Loucy (cell line): ENCODE measurements around the gene PARN.

ENCODE experiments used
- H2AFZ ChIP-seq: fragments of 200-600 bp; sonication (generic); 2 replicates; pipeline ENCODE4 v1.6.0; 2016; ENCODE audit warnings: antibody characterized with exemption, mild to moderate bottlenecking, low read length, moderate library complexity
- H3F3A ChIP-seq: fragments of 200-600 bp; 2 replicates; pipeline ENCODE4 v1.6.0; 2016; ENCODE audit warnings: antibody characterized with exemption, low read depth, mild to moderate bottlenecking
- H3K27me3 ChIP-seq: fragments of 200-600 bp; sonication (generic); 2 replicates; pipeline ENCODE4 v1.6.1; 2014; ENCODE audit warnings: low read length, mild to moderate bottlenecking; ENCODE audit not compliant: insufficient read depth, poor library complexity, severe bottlenecking
- H3K36me3 ChIP-seq: fragments of 200-600 bp; sonication (generic); 2 replicates; pipeline ENCODE4 v1.6.1; 2016; ENCODE audit warnings: low read length; ENCODE audit not compliant: insufficient read depth
- H3K4me1 ChIP-seq: fragments of 200-600 bp; sonication (generic); 2 replicates; pipeline ENCODE4 v1.5.1; 2014; ENCODE audit warnings: low read length, mild to moderate bottlenecking; ENCODE audit not compliant: insufficient read depth, poor library complexity, severe bottlenecking
- H3K4me2 ChIP-seq: fragments of 200-600 bp; sonication (generic); 2 replicates; pipeline ENCODE4 v1.6.0; 2014; ENCODE audit warnings: antibody characterized with exemption, low read length, low read depth, mild to moderate bottlenecking; ENCODE audit not compliant: poor library complexity, severe bottlenecking
- H3K4me3 ChIP-seq: fragments of 200-600 bp; sonication (generic); 2 replicates; pipeline ENCODE4 v1.5.1; 2014; ENCODE audit warnings: low read length, mild to moderate bottlenecking, mixed read lengths; ENCODE audit not compliant: poor library complexity, severe bottlenecking
- H3K79me2 ChIP-seq: fragments of 200-600 bp; sonication (generic); 2 replicates; pipeline ENCODE4 v1.6.1; 2014; ENCODE audit warnings: low read length; ENCODE audit not compliant: insufficient read depth
- H3K9ac ChIP-seq: fragments of 200-600 bp; sonication (generic); 2 replicates; pipeline ENCODE4 v1.6.0; 2014; ENCODE audit warnings: mild to moderate bottlenecking, low read depth, low read length, moderate library complexity; ENCODE audit not compliant: poor library complexity, severe bottlenecking
- H3K9me2 ChIP-seq: fragments of 200-600 bp; sonication (generic); replicated peaks from 2 replicates; pipeline ENCODE4 v1.6.1; 2016; ENCODE audit warnings: low read depth, low read length, mixed read lengths
- H3K9me3 ChIP-seq: fragments of 200-600 bp; sonication (generic); 2 replicates; pipeline ENCODE4 v1.6.1; 2014; ENCODE audit warnings: mild to moderate bottlenecking, antibody characterized with exemption, low read length, low read depth; ENCODE audit not compliant: insufficient read depth
- H4K20me1 ChIP-seq: fragments of 200-600 bp; sonication (generic); 2 replicates; pipeline ENCODE4 v1.6.0; 2014; ENCODE audit warnings: antibody characterized with exemption, low read length, mild to moderate bottlenecking; ENCODE audit not compliant: insufficient read depth, poor library complexity, severe bottlenecking
- EZH2phosphoT487 ChIP-seq: fragments of 200-600 bp; IDR thresholded peaks from 2 replicates; pipeline ENCODE4 v1.6.1; 2018; ENCODE audit warnings: antibody characterized with exemption, mild to moderate bottlenecking, moderate library complexity, borderline replicate concordance
- TF ChIP-seq, protein P1 (sequence below): fragments of 200-600 bp; sonication (generic); conservative IDR thresholded peaks from 2 replicates; pipeline ENCODE4 v1.5.1; 2014; ENCODE audit warnings: mild to moderate bottlenecking, antibody characterized with exemption, low read length

The PARN gene

DNA sequence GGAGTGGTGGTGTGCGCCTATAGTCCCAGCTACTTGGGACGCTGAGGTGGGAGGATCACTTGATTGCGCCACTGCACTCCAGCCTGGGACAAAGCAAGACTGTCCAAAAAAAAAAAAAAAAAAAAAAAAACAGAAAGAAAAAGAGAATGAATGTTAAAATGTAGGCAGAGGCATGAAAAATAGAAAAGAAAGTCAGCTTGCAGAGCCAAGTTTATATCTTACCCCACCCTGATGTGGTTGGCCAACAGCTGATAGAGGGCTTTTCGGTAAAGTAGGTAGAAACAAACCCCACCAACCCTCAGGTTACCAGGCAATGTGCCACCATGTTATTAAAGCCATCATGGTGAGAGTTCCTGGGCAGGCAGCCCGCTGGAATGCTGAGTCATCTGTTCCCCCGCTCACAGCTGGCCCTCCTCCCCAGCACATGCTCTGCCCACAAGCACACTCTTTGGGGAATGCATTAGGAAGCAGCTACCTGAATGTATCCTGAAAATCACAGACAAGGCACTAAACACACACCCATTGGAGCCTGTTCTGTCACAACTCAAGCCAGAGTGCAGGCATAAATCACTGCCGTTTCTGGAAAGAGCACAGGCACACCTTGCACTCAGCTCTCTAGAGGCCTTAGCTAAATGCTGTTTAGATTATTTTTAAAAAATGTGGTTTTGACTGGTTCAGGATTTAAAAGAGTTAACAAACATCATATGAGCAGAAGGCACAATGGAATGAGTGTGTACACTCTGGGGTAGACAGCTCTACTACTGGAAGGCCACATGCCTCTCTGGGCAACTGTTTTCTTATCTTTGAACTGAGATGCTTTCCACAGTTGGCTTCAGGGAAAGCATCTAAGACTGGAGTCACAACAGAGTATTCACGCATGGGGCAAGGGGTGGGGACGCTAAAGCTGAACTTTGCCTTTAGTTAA, 128.5 kb downstream of the PARN start:
- no peak overlapping the region for H2AFZ ChIP-seq
- H3K4me2 ChIP-seq: no peak overlapping the region
- H3K27me3 ChIP-seq: no peaks in the 10 kb centered on the region
- H3K4me1 ChIP-seq: no peaks in the 10 kb centered on the region
- H3K9me2 ChIP-seq: no peaks in the 10 kb centered on the region
- H3K4me3 ChIP-seq: no peak overlapping the region
- no peaks in the 10 kb centered on the region for H3K9me3 ChIP-seq
- no peak overlapping the region for H3K9ac ChIP-seq
- H3K79me2 ChIP-seq: no peaks in the 10 kb centered on the region
- TF ChIP-seq, protein P1, sequence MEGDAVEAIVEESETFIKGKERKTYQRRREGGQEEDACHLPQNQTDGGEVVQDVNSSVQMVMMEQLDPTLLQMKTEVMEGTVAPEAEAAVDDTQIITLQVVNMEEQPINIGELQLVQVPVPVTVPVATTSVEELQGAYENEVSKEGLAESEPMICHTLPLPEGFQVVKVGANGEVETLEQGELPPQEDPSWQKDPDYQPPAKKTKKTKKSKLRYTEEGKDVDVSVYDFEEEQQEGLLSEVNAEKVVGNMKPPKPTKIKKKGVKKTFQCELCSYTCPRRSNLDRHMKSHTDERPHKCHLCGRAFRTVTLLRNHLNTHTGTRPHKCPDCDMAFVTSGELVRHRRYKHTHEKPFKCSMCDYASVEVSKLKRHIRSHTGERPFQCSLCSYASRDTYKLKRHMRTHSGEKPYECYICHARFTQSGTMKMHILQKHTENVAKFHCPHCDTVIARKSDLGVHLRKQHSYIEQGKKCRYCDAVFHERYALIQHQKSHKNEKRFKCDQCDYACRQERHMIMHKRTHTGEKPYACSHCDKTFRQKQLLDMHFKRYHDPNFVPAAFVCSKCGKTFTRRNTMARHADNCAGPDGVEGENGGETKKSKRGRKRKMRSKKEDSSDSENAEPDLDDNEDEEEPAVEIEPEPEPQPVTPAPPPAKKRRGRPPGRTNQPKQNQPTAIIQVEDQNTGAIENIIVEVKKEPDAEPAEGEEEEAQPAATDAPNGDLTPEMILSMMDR: no peak
- TF ChIP-seq EZH2phosphoT487: no peak
- H4K20me1 ChIP-seq: no peaks in the 10 kb centered on the region
- no peaks in the 10 kb centered on the region for H3K36me3 ChIP-seq
- H3F3A ChIP-seq: no peaks in the 10 kb centered on the region

DNA sequence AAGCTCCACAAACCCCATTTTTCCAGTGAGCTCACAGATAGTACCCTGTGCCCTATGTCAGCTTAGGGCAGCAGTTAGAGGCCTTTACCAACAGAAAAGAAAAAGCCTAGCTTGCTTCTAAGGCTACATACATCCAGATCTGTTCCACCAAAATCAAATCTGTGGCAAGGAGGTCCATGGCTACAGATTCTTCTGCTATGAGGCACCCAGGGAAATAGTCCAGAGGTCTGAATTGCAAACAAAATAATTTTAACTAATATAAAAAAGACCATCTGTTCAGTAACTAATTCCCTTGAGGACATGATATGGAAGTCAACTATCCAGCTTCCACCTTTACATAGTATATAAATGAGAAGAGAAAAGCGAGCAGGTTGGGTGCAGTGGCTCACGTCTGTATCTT, 129.3 kb downstream of the PARN start:
- Histone ChIP-seq H3K4me1 (no peaks in the 10 kb centered on the region), H3K36me3 (no peaks in the 10 kb centered on the region), H2AFZ (no peak overlapping the region), H3F3A (no peaks in the 10 kb centered on the region), H3K27me3 (no peaks in the 10 kb centered on the region), H3K4me2 (no peak overlapping the region), H4K20me1 (no peaks in the 10 kb centered on the region), H3K9me2 (no peaks in the 10 kb centered on the region), H3K9me3 (no peaks in the 10 kb centered on the region), H3K79me2 (no peaks in the 10 kb centered on the region), H3K9ac (no peak overlapping the region), H3K4me3 (no peak overlapping the region)
- TF ChIP-seq EZH2phosphoT487: no peak
- TF ChIP-seq, protein P1: no peak

DNA sequence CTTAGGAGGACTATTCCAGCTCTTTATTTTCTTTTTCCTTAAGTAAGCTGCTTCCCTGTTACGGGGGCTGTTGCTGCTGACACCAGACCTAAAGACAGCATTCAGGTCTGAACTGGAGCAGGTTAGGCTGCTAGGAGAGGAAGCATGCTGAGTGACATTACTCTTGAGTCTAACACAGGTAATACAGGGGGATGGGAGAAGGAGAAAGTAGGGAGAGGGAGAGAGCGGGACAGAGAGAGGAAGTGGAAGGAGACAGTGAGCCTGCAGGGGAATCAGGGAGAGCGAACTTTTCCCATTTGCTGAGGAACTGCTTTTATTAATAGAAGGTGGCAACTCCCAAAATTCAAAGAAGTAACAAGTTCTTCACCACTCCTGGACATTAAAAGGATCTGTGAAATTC, 130.9 kb downstream of the PARN start:
- Histone ChIP-seq H3K4me3 (no peak overlapping the region), H3K9ac (no peak overlapping the region), H3K36me3 (no peaks in the 10 kb centered on the region), H2AFZ (no peak overlapping the region), H3F3A (no peaks in the 10 kb centered on the region), H3K79me2 (no peaks in the 10 kb centered on the region), H4K20me1 (no peaks in the 10 kb centered on the region), H3K4me1 (no peaks in the 10 kb centered on the region), H3K4me2 (no peak overlapping the region), H3K9me3 (no peaks in the 10 kb centered on the region), H3K9me2 (no peaks in the 10 kb centered on the region), H3K27me3 (no peaks in the 10 kb centered on the region)
- TF ChIP-seq, protein P1: no peak
- TF ChIP-seq EZH2phosphoT487: no peak
